Fibroblast of lung (primary cell): Measurements from ENCODE around the gene PPM1D. TPM values are rescaled to one million over a fixed set of nuclear protein-coding genes. Genes with fewer than 3 reads are reported as not detected.
"Not testable (repeated sequence)": the region's sequence is repeated elsewhere in the genome, so short reads cannot be mapped to it uniquely, and the experiment has no call there.

Experiments used
- DNase-seq, 2 donors: peaks; one replicate each; pipeline versions ENCODE4 v3.0.0 to v3.0.0-alpha.2; 2010; ENCODE audit warnings: low read depth in 2 of 2
- H2AFZ ChIP-seq: 2 replicates; pipeline ENCODE4 v1.5.1; 2012; ENCODE audit warnings: low read length, control low read depth, inconsistent platforms
- H3K27ac ChIP-seq: 2 replicates; pipeline ENCODE4 v1.5.1; 2011; ENCODE audit warnings: low read length, control low read depth; ENCODE audit not compliant: insufficient read depth
- H3K27me3 ChIP-seq: 2 replicates; pipeline ENCODE4 v1.5.1; 2011; ENCODE audit warnings: mild to moderate bottlenecking, low read length; ENCODE audit not compliant: control insufficient read depth, insufficient read depth
- H3K36me3 ChIP-seq: 2 replicates; pipeline ENCODE4 v1.5.1; 2011; ENCODE audit warnings: low read length; ENCODE audit not compliant: control insufficient read depth, insufficient read depth
- H3K4me1 ChIP-seq: 2 replicates; pipeline ENCODE4 v1.5.1; 2011; ENCODE audit warnings: low read length; ENCODE audit not compliant: control insufficient read depth, insufficient read depth; ENCODE audit errors: extremely low read depth
- H3K4me2 ChIP-seq: 2 replicates; pipeline ENCODE4 v1.5.1; 2011; ENCODE audit warnings: low read length, control low read depth; ENCODE audit not compliant: insufficient read depth; ENCODE audit errors: extremely low read depth
- H3K4me3 ChIP-seq, 4 experiments: fragments of 200-600 bp in 1 of 4; sonication (generic) in 1 of 4; replicated peaks in 1 of 4; 2 replicates each; pipeline ENCODE4 v1.5.1; 2011 to 2016; ENCODE audit warnings: low read length in 4 of 4, low read depth in 3 of 4, mild to moderate bottlenecking in 3 of 4, control low read depth in 2 of 4, inconsistent platforms in 1 of 4, mixed read lengths in 1 of 4; ENCODE audit not compliant: insufficient read depth in 1 of 4; ENCODE audit errors: control extremely low read depth in 1 of 4
- H3K79me2 ChIP-seq: 2 replicates; pipeline ENCODE4 v1.5.1; 2012; ENCODE audit warnings: mild to moderate bottlenecking, low read length, inconsistent platforms; ENCODE audit not compliant: control insufficient read depth, insufficient read depth
- H3K9ac ChIP-seq: 2 replicates; pipeline ENCODE4 v1.5.1; 2011; ENCODE audit warnings: mild to moderate bottlenecking, low read length, control low read depth; ENCODE audit not compliant: insufficient read depth
- H3K9me3 ChIP-seq: 2 replicates; pipeline ENCODE4 v1.5.1; 2012; ENCODE audit warnings: low read depth, low read length; ENCODE audit not compliant: control insufficient read depth, insufficient read depth
- H4K20me1 ChIP-seq: 2 replicates; pipeline ENCODE4 v1.5.1; 2011; ENCODE audit warnings: low read length; ENCODE audit not compliant: control insufficient read depth, insufficient read depth; ENCODE audit errors: extremely low read depth
- CTCF ChIP-seq, 2 donors: IDR thresholded peaks in 1 of 2; conservative IDR thresholded peaks in 1 of 2; 1 replicate in 1 of 2; 2 replicates in 1 of 2; pipeline ENCODE4 v1.5.1; 2011 to 2012; ENCODE audit warnings: low read length in 2 of 2, control low read depth in 1 of 2, inconsistent platforms in 1 of 2, low read depth in 1 of 2, mild to moderate bottlenecking in 1 of 2
- EZH2 ChIP-seq: IDR thresholded peaks from 2 replicates; pipeline ENCODE4 v1.5.1; 2012; ENCODE audit warnings: low read length, control low read depth, mild to moderate bottlenecking; ENCODE audit errors: missing control alignments
- polyA minus RNA-seq: library from RNA; depleted of rRNA, polyadenylated mRNA; stranded (reverse); fragments of >200 nt; gene quantifications from 2 replicates; pipeline ENCODE4 v1.2.3, GENCODE V29; 2011; ENCODE audit warnings: low replicate concordance
- polyA plus RNA-seq, 2 donors: library from polyadenylated mRNA; depleted of rRNA in 1 of 2; stranded (reverse) in 1 of 2; unstranded in 1 of 2; fragments of >200 nt; gene quantifications; 2 replicates each; pipeline ENCODE4 v1.2.1, GENCODE V29; 2011 to 2012; ENCODE audit warnings: missing spikeins in 1 of 2
- total RNA-seq: library from RNA; depleted of rRNA; stranded (reverse); fragments of >200 nt; gene quantifications from 2 replicates; pipeline ENCODE4 v1.2.1, GENCODE V29; 2014

PPM1D gene
- total RNA-seq (12.4 and 14.4 TPM in 2 replicates), polyA plus RNA-seq (6.3 and 6.8 TPM in 2 replicates), polyA minus RNA-seq (1.8 and 3.2 TPM in 2 replicates)
- polyA plus RNA-seq (2012) = 5.7 and 5.9 TPM in 2 replicates

DNA sequence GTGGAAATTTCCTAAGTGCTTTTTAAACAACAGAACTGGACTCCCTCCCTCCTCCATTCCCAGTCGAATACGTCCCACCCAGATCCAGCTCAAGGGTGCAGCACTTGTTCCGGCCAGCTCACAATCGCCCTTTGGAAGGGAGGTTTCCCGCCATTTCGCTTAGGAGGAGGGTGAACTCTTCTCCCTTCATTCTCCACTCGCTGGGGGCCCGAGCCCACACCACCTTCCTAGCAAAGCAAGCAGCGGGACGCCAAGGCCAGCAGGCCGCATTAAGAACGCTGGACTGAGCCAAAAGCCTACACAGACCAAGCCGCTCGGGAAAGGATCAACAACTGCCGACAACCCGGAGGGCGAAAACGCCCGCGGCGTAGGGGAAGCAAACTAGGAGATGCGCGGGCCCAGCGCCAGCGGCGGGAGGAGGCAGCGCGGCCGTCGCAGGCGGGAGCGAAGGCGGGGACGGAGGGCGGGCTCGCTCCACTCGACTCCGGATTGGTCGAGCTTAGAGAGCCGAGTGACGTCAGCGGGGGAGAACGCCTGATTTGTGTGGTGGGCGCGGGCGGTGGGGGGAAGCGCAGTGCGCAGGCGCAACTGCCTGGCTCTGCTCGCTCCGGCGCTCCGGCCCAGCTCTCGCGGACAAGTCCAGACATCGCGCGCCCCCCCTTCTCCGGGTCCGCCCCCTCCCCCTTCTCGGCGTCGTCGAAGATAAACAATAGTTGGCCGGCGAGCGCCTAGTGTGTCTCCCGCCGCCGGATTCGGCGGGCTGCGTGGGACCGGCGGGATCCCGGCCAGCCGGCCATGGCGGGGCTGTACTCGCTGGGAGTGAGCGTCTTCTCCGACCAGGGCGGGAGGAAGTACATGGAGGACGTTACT is at the start of gene PPM1D:
TSS of gene PPM1D (plus strand) at position 574 of the 870 bp plus-strand sequence. CDS start at position 796, 222 bp downstream.
- Histone ChIP-seq H3K9me3 (no peaks in the 10 kb centered on the region), H2AFZ (peak within 1 kb of the TSS; percentile 91), H3K79me2 (peaks cover 45% of the 10 kb centered on the region), H3K4me3 (peak within 1 kb of the TSS; percentile 82 to 96 (median 88)), H4K20me1 (no peaks in the 10 kb centered on the region), H3K27me3 (no peaks in the 10 kb centered on the region), H3K4me2 (peak within 1 kb of the TSS; percentile 61), H3K4me1 (no peaks in the 10 kb centered on the region), H3K36me3 (no peaks in the 10 kb centered on the region), H3K9ac (peak within 1 kb of the TSS; percentile 91), H3K27ac (peak within 1 kb of the TSS; percentile 92)
- TF ChIP-seq CTCF (conservative IDR thresholded peaks at IDR 0.05 in 1 of 2, IDR thresholded peaks at IDR 0.05 in 1 of 2; ENCODE audit: low read depth in 1 of 2, low read length in 2 of 2) (no peak), EZH2 (no peak)
- DNase-seq = peak; percentile 97 to 99

DNA sequence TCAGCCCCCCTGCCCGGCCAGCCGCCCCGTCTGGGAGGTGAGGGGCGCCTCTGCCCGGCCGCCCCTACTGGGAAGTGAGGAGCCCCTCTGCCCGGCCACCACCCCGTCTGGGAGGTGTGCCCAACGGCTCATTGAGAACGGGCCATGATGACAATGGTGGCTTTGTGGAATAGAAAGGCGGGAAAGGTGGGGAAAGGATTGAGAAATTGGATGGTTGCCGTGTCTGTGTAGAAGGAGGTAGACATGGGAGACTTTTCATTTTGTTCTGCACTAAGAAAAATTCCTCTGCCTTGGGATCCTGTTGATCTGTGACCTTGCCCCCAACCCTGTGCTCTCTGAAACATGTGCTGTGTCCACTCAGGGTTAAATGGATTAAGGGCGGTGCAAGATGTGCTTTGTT is 47.7 kb upstream of the PPM1D start:
- H3K9ac ChIP-seq, H3K27ac ChIP-seq, H4K20me1 ChIP-seq, H3K79me2 ChIP-seq, DNase-seq, H3K9me3 ChIP-seq, H3K36me3 ChIP-seq, H3K4me2 ChIP-seq, H3K4me3 ChIP-seq, H2AFZ ChIP-seq, H3K4me1 ChIP-seq, H3K27me3 ChIP-seq: not testable (repeated sequence)

GRCh38 chr17:60554377-60554788 is 45.6 kb upstream of the PPM1D start:
- H3K27me3 ChIP-seq = no peaks in the 10 kb centered on the region
- no peak overlapping the region for H3K4me3 ChIP-seq
- no peak overlapping the region for H3K27ac ChIP-seq
- H2AFZ ChIP-seq = no peak overlapping the region
- TF ChIP-seq CTCF (conservative IDR thresholded peaks at IDR 0.05 in 1 of 2, IDR thresholded peaks at IDR 0.05 in 1 of 2; ENCODE audit: low read depth in 1 of 2, low read length in 2 of 2) (no peak), EZH2 (no peak)
- H3K36me3 ChIP-seq = no peaks in the 10 kb centered on the region
- no peak overlapping the region for H3K9ac ChIP-seq
- no peaks in the 10 kb centered on the region for H3K9me3 ChIP-seq
- H4K20me1 ChIP-seq = no peaks in the 10 kb centered on the region
- H3K4me1 ChIP-seq = no peaks in the 10 kb centered on the region
- peak; percentile 90 to 94 for DNase-seq
- no peaks in the 10 kb centered on the region for H3K79me2 ChIP-seq
- H3K4me2 ChIP-seq = no peak overlapping the region
